Coronary artery (tissue), 2 donors: ENCODE results near the gene CBARP.

Experiments used
- DNase-seq: peaks from one replicate; pipeline ENCODE4 v3.0.0-alpha.2; 2017; ENCODE audit warnings: low spot score
- H3K27ac ChIP-seq, 2 donors: fragments of 200-600 bp; sonication (generic); one replicate each; pipeline ENCODE4 v1.5.1; 2016 to 2019
- H3K4me3 ChIP-seq: fragments of 200-600 bp; sonication (generic); 2 replicates; pipeline ENCODE4 v1.5.1; 2016; ENCODE audit warnings: mild to moderate bottlenecking, moderate library complexity
- TF ChIP-seq, protein P1 (sequence below): fragments of 200-600 bp; sonication (generic); IDR thresholded peaks from one replicate; pipeline ENCODE4 v1.5.1; 2019; ENCODE audit warnings: antibody characterized with exemption

The CBARP gene, protein sequence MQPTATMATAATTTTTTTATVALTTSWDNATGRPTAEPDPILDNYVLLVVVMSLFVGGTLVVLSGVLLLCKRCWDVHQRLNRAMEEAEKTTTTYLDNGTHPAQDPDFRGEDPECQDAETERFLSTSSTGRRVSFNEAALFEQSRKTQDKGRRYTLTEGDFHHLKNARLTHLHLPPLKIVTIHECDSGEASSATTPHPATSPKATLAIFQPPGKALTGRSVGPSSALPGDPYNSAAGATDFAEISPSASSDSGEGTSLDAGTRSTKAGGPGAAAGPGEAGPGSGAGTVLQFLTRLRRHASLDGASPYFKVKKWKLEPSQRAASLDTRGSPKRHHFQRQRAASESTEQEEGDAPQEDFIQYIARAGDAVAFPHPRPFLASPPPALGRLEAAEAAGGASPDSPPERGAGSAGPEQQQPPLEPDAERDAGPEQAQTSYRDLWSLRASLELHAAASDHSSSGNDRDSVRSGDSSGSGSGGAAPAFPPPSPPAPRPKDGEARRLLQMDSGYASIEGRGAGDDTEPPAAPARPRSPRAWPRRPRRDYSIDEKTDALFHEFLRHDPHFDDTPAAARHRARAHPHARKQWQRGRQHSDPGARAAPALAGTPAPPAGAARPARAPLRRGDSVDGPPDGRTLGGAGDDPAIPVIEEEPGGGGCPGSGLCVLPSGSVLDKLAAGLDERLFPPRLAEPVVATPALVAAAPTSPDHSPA

DNA sequence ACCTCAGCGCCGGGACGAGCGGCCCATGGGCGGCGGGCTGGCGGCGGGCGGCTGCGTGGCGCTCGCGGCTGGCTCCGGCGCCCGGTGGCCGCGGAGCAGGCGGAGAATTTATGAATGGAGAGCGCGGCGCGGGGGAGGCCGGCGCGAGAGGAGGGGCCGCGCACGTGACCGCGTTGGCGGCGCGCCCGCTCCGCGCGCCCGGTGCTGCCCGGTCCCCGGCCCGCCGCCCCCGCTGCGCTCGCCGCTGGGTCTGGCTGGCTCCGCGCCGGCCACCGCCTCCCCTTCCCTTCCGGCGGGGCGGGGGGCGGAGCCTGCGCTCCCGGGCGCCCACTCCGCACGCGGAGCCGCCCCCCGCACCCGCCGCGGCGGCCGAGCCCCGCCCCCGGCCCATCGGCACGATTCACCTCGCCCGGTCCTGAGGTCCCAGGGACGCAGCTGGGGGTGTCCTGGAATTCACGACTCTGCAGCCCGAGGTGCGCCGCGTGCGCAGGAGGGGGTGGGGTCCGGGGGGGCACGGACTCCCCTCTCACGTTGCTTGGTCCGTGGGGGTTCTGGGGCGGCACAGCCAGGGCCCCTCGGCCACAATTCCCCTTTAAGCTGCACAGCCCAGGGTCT, at the start of gene CBARP:
Gene CBARP (minus strand): TSS at position 252 of the 615 bp plus-strand sequence. CDS start 1,905 bp downstream, outside the sequence.
- Histone ChIP-seq H3K4me3 (peak within 1 kb of the TSS; percentile 83), H3K27ac (peak within 1 kb of the TSS; percentile 22 to 94)
- DNase-seq: no peak
- TF ChIP-seq, protein P1, sequence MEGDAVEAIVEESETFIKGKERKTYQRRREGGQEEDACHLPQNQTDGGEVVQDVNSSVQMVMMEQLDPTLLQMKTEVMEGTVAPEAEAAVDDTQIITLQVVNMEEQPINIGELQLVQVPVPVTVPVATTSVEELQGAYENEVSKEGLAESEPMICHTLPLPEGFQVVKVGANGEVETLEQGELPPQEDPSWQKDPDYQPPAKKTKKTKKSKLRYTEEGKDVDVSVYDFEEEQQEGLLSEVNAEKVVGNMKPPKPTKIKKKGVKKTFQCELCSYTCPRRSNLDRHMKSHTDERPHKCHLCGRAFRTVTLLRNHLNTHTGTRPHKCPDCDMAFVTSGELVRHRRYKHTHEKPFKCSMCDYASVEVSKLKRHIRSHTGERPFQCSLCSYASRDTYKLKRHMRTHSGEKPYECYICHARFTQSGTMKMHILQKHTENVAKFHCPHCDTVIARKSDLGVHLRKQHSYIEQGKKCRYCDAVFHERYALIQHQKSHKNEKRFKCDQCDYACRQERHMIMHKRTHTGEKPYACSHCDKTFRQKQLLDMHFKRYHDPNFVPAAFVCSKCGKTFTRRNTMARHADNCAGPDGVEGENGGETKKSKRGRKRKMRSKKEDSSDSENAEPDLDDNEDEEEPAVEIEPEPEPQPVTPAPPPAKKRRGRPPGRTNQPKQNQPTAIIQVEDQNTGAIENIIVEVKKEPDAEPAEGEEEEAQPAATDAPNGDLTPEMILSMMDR: no peak

DNA sequence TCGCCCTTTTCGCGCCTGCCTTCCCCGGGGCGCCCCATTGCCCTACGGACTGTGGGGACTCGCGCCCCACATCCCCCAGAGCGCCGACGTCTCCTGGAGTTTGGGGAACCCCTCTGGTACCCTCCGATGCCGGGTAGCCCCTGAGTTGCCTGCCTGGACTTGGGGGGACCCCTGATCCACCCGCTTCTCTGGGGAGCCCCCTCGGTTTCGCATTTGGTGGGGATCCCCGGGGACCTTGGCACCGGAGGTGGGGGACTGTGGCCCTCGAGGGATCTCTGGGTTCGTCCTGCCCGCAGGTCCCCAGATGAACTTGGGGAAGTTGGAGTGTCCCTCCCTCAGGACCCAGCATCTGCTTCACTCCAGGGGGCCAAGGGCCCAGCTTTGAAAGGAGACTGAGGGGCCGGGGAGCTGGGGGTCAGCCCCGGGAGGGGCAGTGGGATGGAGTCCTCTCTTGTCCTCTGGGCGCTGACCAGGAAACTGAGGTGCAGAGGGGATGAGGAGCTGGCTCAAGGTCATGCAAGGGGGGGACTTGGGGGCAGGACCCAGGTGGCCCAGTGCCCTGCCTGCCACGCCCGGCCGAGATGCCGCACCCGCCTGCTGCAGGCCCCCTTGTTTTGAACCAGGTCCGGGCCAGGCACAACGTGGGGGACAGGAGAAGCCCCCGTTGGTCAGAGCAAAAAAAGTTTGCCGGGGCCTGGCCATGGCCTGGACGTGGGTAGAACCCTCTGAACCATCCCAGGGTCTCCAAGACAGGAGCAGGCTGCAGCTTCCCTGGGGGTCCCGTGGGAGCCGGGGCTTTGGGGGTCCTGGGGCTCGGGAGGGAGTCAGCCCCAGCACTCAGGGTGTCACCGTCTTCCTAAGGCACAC, 48.9 kb upstream of the CBARP start:
- no peak overlapping the region for H3K4me3 ChIP-seq
- no peak for DNase-seq
- TF ChIP-seq, protein P1: no peak
- no peak overlapping the region for H3K27ac ChIP-seq

DNA sequence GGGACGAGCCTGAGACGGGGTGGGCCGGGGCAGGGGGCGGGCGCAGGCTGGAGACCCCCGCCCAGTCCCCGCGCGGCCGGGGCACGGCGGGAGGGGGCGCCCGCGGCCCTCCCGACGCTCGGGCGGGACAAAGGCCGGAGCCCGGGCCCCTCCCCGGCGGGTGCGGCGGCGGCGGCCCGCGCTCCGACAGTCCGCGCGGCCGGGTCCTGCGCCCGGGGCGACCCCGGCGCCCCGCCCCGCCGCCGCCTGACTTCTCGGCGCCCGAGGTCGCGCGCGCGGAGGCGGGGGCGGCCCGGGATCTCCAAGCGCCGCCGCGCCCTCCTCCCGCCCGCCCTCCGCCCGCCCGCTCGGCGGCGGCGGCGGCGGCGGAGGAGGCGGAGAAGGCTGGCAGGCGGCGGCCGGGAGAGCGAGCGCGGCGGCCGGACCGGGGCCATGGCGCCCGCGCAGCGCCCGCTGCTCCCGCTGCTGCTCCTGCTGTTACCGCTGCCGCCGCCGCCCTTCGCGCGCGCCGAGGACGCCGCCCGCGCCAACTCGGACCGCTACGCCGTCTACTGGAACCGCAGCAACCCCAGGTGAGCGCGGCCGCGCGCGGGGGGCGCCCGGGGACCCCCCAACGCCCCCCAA, 48.0 kb upstream of the CBARP start, which contains the start of gene EFNA2:
Gene EFNA2 (plus strand): TSS at position 137 of the 624 bp plus-strand sequence. CDS start 296 bp downstream, at position 433.
- Histone ChIP-seq H3K27ac (no peak within 1 kb of the TSS), H3K4me3 (peak within 1 kb of the TSS; percentile 60)
- TF ChIP-seq, protein P1: no peak
- DNase-seq: no peak

DNA sequence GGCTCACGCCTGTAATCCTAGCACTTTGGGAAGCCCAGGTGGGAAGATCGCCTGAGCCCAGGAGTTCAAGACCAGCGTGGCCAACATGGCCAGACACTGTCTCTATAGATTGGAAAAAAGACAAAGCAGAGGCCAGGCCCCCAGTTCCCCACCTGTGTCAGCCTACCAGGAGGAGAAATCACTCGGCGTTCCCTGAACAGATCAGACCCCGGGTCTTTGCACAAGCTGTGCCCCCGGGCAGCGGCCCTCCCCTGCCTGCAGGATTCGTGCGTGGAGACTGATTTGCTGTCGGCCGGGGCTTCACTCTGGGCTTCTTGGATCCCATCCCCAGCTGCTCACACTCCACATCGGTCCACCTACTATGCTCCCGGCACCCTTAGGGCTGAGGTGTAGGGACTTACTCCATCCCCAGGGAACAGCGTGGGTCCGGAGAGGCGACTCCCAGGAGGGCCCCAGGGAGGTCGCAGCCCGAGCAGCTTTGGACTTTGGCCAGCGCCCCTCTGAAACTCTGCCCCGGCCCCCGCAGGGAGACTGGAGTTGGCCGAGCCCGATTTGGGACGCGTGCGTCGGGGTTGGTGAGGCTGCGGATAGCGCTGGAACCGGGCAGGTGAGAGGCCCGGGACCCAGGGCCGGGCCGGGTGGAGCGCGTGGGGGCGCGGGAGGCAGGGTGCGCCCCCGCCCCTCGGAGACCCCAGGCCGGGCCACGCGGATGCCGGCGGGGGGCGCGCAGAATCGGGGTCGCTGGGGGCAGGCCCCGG, 47.4 kb upstream of the CBARP start:
- peak overlapping the region; percentile 60 for H3K4me3 ChIP-seq
- no peak for DNase-seq
- H3K27ac ChIP-seq: no peak overlapping the region
- TF ChIP-seq, protein P1: no peak

DNA sequence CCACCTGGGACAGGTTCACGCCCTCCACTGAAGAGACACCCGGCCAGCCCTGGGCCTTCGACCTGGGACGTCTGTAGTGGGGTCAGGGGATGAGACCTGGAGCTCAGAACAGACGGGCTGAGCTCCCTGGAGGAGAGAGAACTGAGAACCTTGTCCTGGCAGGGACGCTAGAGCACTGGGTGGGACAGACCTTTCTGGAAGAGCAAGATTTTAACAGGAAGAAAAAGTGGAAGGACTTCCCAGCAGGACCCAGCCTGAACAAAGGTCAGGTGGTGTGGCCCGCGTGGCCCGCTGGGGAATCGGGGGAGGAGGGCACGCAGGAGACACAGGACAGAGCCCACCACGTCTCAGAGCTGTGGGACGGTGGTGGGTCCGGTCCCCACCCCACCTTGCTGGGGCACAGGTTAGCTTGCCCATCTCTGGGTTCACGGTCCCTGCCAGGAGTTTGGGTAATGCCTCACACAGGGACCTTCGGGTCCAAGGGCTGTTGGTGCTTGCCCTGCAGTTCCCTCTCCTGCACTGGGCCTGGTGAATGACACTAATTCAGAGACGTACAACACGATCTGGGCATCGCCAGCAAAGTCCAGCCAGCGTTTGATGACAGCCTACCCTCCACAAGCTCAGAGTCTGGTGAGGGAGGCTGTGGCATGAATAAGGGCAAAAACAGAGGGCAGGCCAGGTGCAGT, 46.6 kb upstream of the CBARP start:
- H3K4me3 ChIP-seq: no peak overlapping the region
- TF ChIP-seq, protein P1: no peak
- no peak for DNase-seq
- no peak overlapping the region for H3K27ac ChIP-seq
